ENCODE measurements around the gene CALN1.

Gene CALN1

GRCh38 chr7:72114129-72114528 is 298.0 kb downstream of the CALN1 start:
- no peak for DNase-seq (ENCODE audit: low read depth)
- H3K4me3 ChIP-seq (ENCODE audit: low read length), result no peak overlapping the region
- TF ChIP-seq CTCF (conservative IDR thresholded peaks at IDR 0.05; ENCODE audit: low read depth, low read length), result no peak

- TF ChIP-seq CTCF (conservative IDR thresholded peaks at IDR 0.05; ENCODE audit: low read depth, low read length), result no peak
- no peak for DNase-seq (ENCODE audit: low read depth)
- H3K4me3 ChIP-seq (ENCODE audit: low read length), result no peak overlapping the region
Observed at GRCh38 chr7:72112992-72113391, 299.1 kb downstream of the CALN1 start.

- TF ChIP-seq CTCF (conservative IDR thresholded peaks at IDR 0.05; ENCODE audit: low read depth, low read length), result no peak
- DNase-seq (ENCODE audit: low read depth), result no peak
- H3K4me3 ChIP-seq (ENCODE audit: low read length), result no peak overlapping the region
Observed at GRCh38 chr7:72112530-72112929, 299.6 kb downstream of the CALN1 start.

- no peak overlapping the region for H3K4me3 ChIP-seq (ENCODE audit: low read length)
- DNase-seq (ENCODE audit: low read depth), result no peak
- no peak for TF ChIP-seq CTCF (conservative IDR thresholded peaks at IDR 0.05; ENCODE audit: low read depth, low read length)
Observed at GRCh38 chr7:72111086-72111485, 301.1 kb downstream of the CALN1 start.

- DNase-seq (ENCODE audit: low read depth), result no peak
- no peak for TF ChIP-seq CTCF (conservative IDR thresholded peaks at IDR 0.05; ENCODE audit: low read depth, low read length)
- no peak overlapping the region for H3K4me3 ChIP-seq (ENCODE audit: low read length)
Observed at GRCh38 chr7:72109566-72109965, 302.6 kb downstream of the CALN1 start.

- no peak overlapping the region for H3K4me3 ChIP-seq (ENCODE audit: low read length)
- no peak for DNase-seq (ENCODE audit: low read depth)
- no peak for TF ChIP-seq CTCF (conservative IDR thresholded peaks at IDR 0.05; ENCODE audit: low read depth, low read length)
Observed at GRCh38 chr7:72106405-72106804, 305.7 kb downstream of the CALN1 start.

GRCh38 chr7:72101444-72101843 is 310.7 kb downstream of the CALN1 start:
- no peak for TF ChIP-seq CTCF (conservative IDR thresholded peaks at IDR 0.05; ENCODE audit: low read depth, low read length)
- H3K4me3 ChIP-seq (ENCODE audit: low read length), result no peak overlapping the region
- no peak for DNase-seq (ENCODE audit: low read depth)

Data from retinal pigment epithelial cell (primary cell).